ENCODE measurements around the gene ITPRID1. TPM values are rescaled to one million over a fixed set of nuclear protein-coding genes. Genes with fewer than 3 reads are reported as not detected.

The ITPRID1 gene
- total and polyA plus RNA-seq, 2 donors (not counting 1 experiment from before 2014, with no cell fraction given), result not detected

- intact Hi-C loops (cut with micrococcal nuclease), result no loop called here
- H3K4me1 ChIP-seq (ENCODE audit: control insufficient read depth in 2 of 2, insufficient read depth in 2 of 2, low read length in 2 of 2), result no peaks in the 10 kb centered on the region
- H3K9ac ChIP-seq (ENCODE audit: low read length), result no peak overlapping the region
- Mint-ChIP-seq H3K4me1 (peaks cover 9% of the 10 kb centered on the region), H3K27me3 (peaks cover 3% of the 10 kb centered on the region), H3K9me3 (ENCODE audit: insufficient read depth) (no peaks in the 10 kb centered on the region), H3K4me3 (no peak overlapping the region), H3K27ac (no peak overlapping the region)
- H3K4me2 ChIP-seq (replicated peaks; ENCODE audit: low read depth, low read length, poor library complexity, severe bottlenecking), result no peak overlapping the region
- ChIA-PET POLR2A (no interaction called here), CTCF (no interaction called here)
- H3K4me3 ChIP-seq (ENCODE audit: control extremely low read depth in 1 of 5, extremely low read depth in 1 of 5, insufficient read depth in 1 of 5, low read depth in 2 of 5, low read length in 4 of 5), result no peak overlapping the region
- peaks cover 0 to 2% (median 0%) of the 10 kb centered on the region in 3 donors for H3K9me3 ChIP-seq (ENCODE audit: control extremely low read depth in 1 of 3, control insufficient read depth in 2 of 3, insufficient read depth in 1 of 3, low read length in 2 of 3)
- H2AFZ ChIP-seq (ENCODE audit: insufficient read depth, low read depth, low read length, poor library complexity, severe bottlenecking), result no peak overlapping the region
- no peak for ATAC-seq (ENCODE audit: low read depth)
- 89% methylated on average over 1 of the region's 11 CpGs for WGBS (ENCODE audit: insufficient coverage)
- no peak for DNase-seq
- no peak for TF ChIP-seq CTCF (IDR thresholded peaks at IDR 0.05)
- no peak for TF ChIP-seq EZH2 (IDR thresholded peaks at IDR 0.05; ENCODE audit: borderline replicate concordance, insufficient read depth, low read depth, low read length, poor library complexity, severe bottlenecking)
- no peaks in the 10 kb centered on the region for H3K27me3 ChIP-seq (replicated peaks in 1 of 4; ENCODE audit: control extremely low read depth in 1 of 4, control insufficient read depth in 3 of 4, insufficient read depth in 4 of 4, low read length in 3 of 4)
- H4K20me1 ChIP-seq (ENCODE audit: control insufficient read depth, insufficient read depth, low read length, poor library complexity, severe bottlenecking), result no peaks in the 10 kb centered on the region
- H3K27ac ChIP-seq (ENCODE audit: low read length in 2 of 2), result no peak overlapping the region
- no peaks in the 10 kb centered on the region for H3K36me3 ChIP-seq (replicated peaks in 1 of 2; ENCODE audit: control extremely low read depth in 1 of 2, control insufficient read depth in 1 of 2, extremely low read depth in 1 of 2, insufficient read depth in 2 of 2, low read length in 1 of 2)
- no peaks in the 10 kb centered on the region for H3K79me2 ChIP-seq (ENCODE audit: control insufficient read depth, insufficient read depth, low read length)
These were observed 36.8 kb upstream of the ITPRID1 start for GRCh38 chr7:31476941-31477677.

- TF ChIP-seq CTCF (IDR thresholded peaks at IDR 0.05) (no peak), EZH2 (IDR thresholded peaks at IDR 0.05; ENCODE audit: borderline replicate concordance, insufficient read depth, low read depth, low read length, poor library complexity, severe bottlenecking) (no peak)
- H3K4me1 ChIP-seq (ENCODE audit: control insufficient read depth in 2 of 2, insufficient read depth in 2 of 2, low read length in 2 of 2), result no peaks in the 10 kb centered on the region
- ATAC-seq (ENCODE audit: low read depth) (no peak), DNase-seq (no peak)
- no peak overlapping the region for H3K4me3 ChIP-seq (ENCODE audit: control extremely low read depth in 1 of 5, extremely low read depth in 1 of 5, insufficient read depth in 1 of 5, low read depth in 2 of 5, low read length in 4 of 5)
- peaks cover 9% of the 10 kb centered on the region for H3K4me1 Mint-ChIP-seq
- no peak overlapping the region for H2AFZ ChIP-seq (ENCODE audit: insufficient read depth, low read depth, low read length, poor library complexity, severe bottlenecking)
- H3K79me2 ChIP-seq (ENCODE audit: control insufficient read depth, insufficient read depth, low read length), result no peaks in the 10 kb centered on the region
- no peaks in the 10 kb centered on the region for H4K20me1 ChIP-seq (ENCODE audit: control insufficient read depth, insufficient read depth, low read length, poor library complexity, severe bottlenecking)
- H3K27ac ChIP-seq (ENCODE audit: low read length in 2 of 2), result no peak overlapping the region
- intact Hi-C loops (cut with micrococcal nuclease), result no loop called here
- WGBS (ENCODE audit: insufficient coverage), result 80% methylated on average over 1 of the region's 3 CpGs
- no peak overlapping the region for H3K27ac Mint-ChIP-seq
- H3K9me3 Mint-ChIP-seq (ENCODE audit: insufficient read depth), result no peaks in the 10 kb centered on the region
- no peak overlapping the region for H3K4me2 ChIP-seq (replicated peaks; ENCODE audit: low read depth, low read length, poor library complexity, severe bottlenecking)
- peaks cover 3% of the 10 kb centered on the region for H3K27me3 Mint-ChIP-seq
- H3K27me3 ChIP-seq (replicated peaks in 1 of 4; ENCODE audit: control extremely low read depth in 1 of 4, control insufficient read depth in 3 of 4, insufficient read depth in 4 of 4, low read length in 3 of 4), result no peaks in the 10 kb centered on the region
- H3K4me3 Mint-ChIP-seq, result no peak overlapping the region
- H3K9me3 ChIP-seq (ENCODE audit: control extremely low read depth in 1 of 3, control insufficient read depth in 2 of 3, insufficient read depth in 1 of 3, low read length in 2 of 3), result peaks cover 0 to 2% (median 0%) of the 10 kb centered on the region in 3 donors
- H3K9ac ChIP-seq (ENCODE audit: low read length), result no peak overlapping the region
- CTCF ChIA-PET, result no interaction called here
- POLR2A ChIA-PET, result no interaction called here
- no peaks in the 10 kb centered on the region for H3K36me3 ChIP-seq (replicated peaks in 1 of 2; ENCODE audit: control extremely low read depth in 1 of 2, control insufficient read depth in 1 of 2, extremely low read depth in 1 of 2, insufficient read depth in 2 of 2, low read length in 1 of 2)
These were observed 35.9 kb upstream of the ITPRID1 start for GRCh38 chr7:31478018-31478417.

Data from B cell (primary cell).